ENCODE data around the gene TMEM255B.

The TMEM255B gene

GRCh38 chr13:113851480-113851803 lies 92.4 kb downstream of the TMEM255B start:
- Histone ChIP-seq H3K79me2 (ENCODE audit: insufficient read depth, low read length) (no peaks in the 10 kb centered on the region), H3K9ac (ENCODE audit: low read length) (no peak overlapping the region), H2AFZ (ENCODE audit: low read length) (no peak overlapping the region), H3K4me2 (ENCODE audit: low read length) (no peak overlapping the region), H3K4me1 (ENCODE audit: insufficient read depth, low read length, severe bottlenecking) (no peaks in the 10 kb centered on the region), H3K27me3 (ENCODE audit: insufficient read depth, low read length) (peaks cover 41% of the 10 kb centered on the region), H3K36me3 (ENCODE audit: insufficient read depth, low read length) (no peaks in the 10 kb centered on the region), H4K20me1 (ENCODE audit: insufficient read depth, low read length) (no peaks in the 10 kb centered on the region), H3K9me2 (ENCODE audit: low read depth, low read length) (no peaks in the 10 kb centered on the region), H3K9me3 (ENCODE audit: low read length) (no peaks in the 10 kb centered on the region), H3F3A (ENCODE audit: insufficient read depth, low read length) (no peaks in the 10 kb centered on the region), H3K4me3 (ENCODE audit: low read depth, low read length, poor library complexity, severe bottlenecking) (no peak overlapping the region), H3K27ac (ENCODE audit: low read depth, low read length, poor library complexity, severe bottlenecking) (no peak overlapping the region)
- TF ChIP-seq CTCF (IDR thresholded peaks at IDR 0.05; ENCODE audit: low read length) = no peak
- no peak for TF ChIP-seq EZH2 (IDR thresholded peaks at IDR 0.05; ENCODE audit: borderline replicate concordance, low read length)

GRCh38 chr13:113851826-113852535 lies 93.0 kb downstream of the TMEM255B start:
- Histone ChIP-seq H3K27me3 (ENCODE audit: insufficient read depth, low read length) (peaks cover 37% of the 10 kb centered on the region), H3K4me1 (ENCODE audit: insufficient read depth, low read length, severe bottlenecking) (no peaks in the 10 kb centered on the region), H3K79me2 (ENCODE audit: insufficient read depth, low read length) (no peaks in the 10 kb centered on the region), H3K9me3 (ENCODE audit: low read length) (no peaks in the 10 kb centered on the region), H4K20me1 (ENCODE audit: insufficient read depth, low read length) (no peaks in the 10 kb centered on the region), H3K4me2 (ENCODE audit: low read length) (no peak overlapping the region), H3F3A (ENCODE audit: insufficient read depth, low read length) (no peaks in the 10 kb centered on the region), H3K9ac (ENCODE audit: low read length) (no peak overlapping the region), H3K4me3 (ENCODE audit: low read depth, low read length, poor library complexity, severe bottlenecking) (no peak overlapping the region), H2AFZ (ENCODE audit: low read length) (no peak overlapping the region), H3K9me2 (ENCODE audit: low read depth, low read length) (no peaks in the 10 kb centered on the region), H3K27ac (ENCODE audit: low read depth, low read length, poor library complexity, severe bottlenecking) (no peak overlapping the region), H3K36me3 (ENCODE audit: insufficient read depth, low read length) (no peaks in the 10 kb centered on the region)
- TF ChIP-seq CTCF (IDR thresholded peaks at IDR 0.05; ENCODE audit: low read length) (no peak), EZH2 (IDR thresholded peaks at IDR 0.05; ENCODE audit: borderline replicate concordance, low read length) (no peak)

- H2AFZ ChIP-seq (ENCODE audit: low read length) = no peak overlapping the region
- TF ChIP-seq CTCF (IDR thresholded peaks at IDR 0.05; ENCODE audit: low read length) = no peak
- no peak for TF ChIP-seq EZH2 (IDR thresholded peaks at IDR 0.05; ENCODE audit: borderline replicate concordance, low read length)
- H4K20me1 ChIP-seq (ENCODE audit: insufficient read depth, low read length) = no peaks in the 10 kb centered on the region
- H3K9me3 ChIP-seq (ENCODE audit: low read length) = no peaks in the 10 kb centered on the region
- H3K27ac ChIP-seq (ENCODE audit: low read depth, low read length, poor library complexity, severe bottlenecking) = no peak overlapping the region
- H3K9me2 ChIP-seq (ENCODE audit: low read depth, low read length) = no peaks in the 10 kb centered on the region
- no peaks in the 10 kb centered on the region for H3K36me3 ChIP-seq (ENCODE audit: insufficient read depth, low read length)
- no peaks in the 10 kb centered on the region for H3F3A ChIP-seq (ENCODE audit: insufficient read depth, low read length)
- H3K4me2 ChIP-seq (ENCODE audit: low read length) = no peak overlapping the region
- peaks cover 29% of the 10 kb centered on the region for H3K27me3 ChIP-seq (ENCODE audit: insufficient read depth, low read length)
- H3K9ac ChIP-seq (ENCODE audit: low read length) = no peak overlapping the region
- no peak overlapping the region for H3K4me3 ChIP-seq (ENCODE audit: low read depth, low read length, poor library complexity, severe bottlenecking)
- no peaks in the 10 kb centered on the region for H3K79me2 ChIP-seq (ENCODE audit: insufficient read depth, low read length)
- H3K4me1 ChIP-seq (ENCODE audit: insufficient read depth, low read length, severe bottlenecking) = no peaks in the 10 kb centered on the region
These were observed 93.8 kb downstream of the TMEM255B start for GRCh38 chr13:113852536-113853517.

Measured in OCI-LY1 (cell line).